GM19467 (cell line): ENCODE results near the gene LRSAM1.

Source experiments
- ATAC-seq: cut with Tn5 transposase; IDR thresholded peaks from one replicate; pipeline ENCODE4 v1.9.1; 2021; ENCODE audit warnings: mild to moderate bottlenecking, moderate library complexity; ENCODE audit not compliant: unreplicated experiment

The LRSAM1 gene

DNA sequence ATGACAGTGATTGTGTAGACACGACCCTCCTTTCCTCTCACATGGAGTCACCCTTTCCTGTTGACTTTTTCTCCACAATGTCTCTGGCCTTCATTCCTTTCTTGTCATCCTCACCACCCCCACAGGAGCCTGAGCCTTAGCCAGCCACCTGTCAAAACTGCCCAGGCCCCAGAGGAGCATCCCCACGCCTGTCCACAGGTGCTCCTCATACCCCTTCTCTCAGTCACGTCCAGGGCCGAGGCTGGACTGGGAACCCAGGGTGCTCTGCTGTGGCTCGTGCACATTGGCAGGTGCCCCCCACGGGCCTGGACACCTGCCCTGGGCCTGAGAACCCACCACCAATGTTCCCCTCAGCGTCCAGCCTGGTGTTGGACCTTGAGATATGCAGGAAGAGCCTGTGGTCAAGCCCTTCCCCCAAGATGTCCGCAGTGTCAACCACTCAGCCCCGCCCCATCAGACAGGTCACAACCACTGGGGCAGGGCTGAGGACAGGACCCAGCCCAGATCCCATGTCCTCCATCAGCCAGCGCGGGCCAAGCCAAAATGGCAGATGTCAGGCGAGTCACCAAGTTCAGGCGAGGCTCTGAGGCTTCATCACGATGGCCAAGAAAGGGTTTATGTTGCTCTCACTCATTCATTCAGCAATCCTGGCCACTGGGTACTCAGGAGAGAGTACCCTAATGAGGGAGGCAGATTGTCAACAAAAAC lies 95.0 kb downstream of the LRSAM1 start:
- no peak for ATAC-seq

- no peak for ATAC-seq
These were observed 97.1 kb downstream of the LRSAM1 start for GRCh38 chr9:127548352-127548881.

GRCh38 chr9:127549218-127549617 lies 97.9 kb downstream of the LRSAM1 start:
- ATAC-seq, result no peak

DNA sequence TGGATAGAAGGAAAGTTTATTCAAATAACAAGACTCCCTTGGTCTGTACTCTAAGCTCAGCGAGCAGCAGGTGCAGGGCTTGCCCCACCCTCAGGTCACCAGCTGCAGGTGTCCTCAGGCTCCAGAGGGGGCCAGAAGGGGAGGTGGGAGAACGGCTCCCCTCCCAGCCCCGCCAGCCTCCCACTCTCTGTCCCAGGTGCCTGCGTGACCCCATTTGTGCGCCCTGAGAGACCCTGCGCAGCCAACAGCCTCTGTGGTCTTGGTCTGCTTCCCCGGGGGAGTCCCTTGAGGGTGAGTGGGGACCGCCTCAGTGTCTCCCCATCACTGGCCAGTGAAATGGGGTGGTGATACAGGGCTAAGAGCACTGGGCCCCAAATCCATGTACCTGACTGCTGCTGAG lies 98.4 kb downstream of the LRSAM1 start:
- ATAC-seq, result no peak

DNA sequence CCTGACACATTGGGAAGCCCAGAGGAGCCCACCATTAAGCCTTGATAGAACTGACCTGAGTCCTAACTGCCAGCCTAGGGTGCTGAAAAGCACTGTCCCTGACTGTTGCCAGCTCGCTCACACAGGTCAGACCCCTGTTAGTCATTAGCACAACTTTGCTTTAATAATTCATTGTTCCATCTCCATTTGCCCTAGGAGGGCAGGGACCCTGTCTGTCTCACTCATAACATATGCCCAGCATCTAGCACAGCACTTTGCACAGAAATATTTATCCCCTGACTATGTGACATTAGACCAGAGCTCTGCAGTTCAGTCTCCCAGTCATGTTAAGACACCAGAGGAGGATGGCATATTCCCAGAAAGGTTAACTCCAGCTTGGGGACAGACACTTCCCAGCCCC lies 99.0 kb downstream of the LRSAM1 start:
- ATAC-seq, result no peak

DNA sequence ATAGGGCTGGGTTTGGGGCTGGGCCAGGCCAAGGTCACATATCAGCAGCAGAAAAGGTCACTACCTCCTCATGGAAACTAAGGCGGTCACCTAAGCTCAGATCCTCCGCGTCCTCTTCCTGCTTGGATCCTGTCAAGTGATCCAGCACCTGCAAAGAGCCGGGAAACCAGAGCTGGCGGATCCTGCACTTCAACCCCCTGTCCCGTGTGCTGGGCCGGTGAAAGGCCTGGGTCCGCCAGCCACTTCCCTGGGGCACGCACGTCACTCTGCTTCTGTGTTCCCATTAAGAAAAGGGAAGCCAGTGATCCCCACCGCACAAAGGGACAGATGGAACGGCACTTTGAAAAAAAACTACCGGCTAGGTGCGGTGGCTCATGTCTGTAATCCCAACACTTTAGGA lies 99.4 kb downstream of the LRSAM1 start:
- ATAC-seq, result no peak
